HG02973 (cell line): ENCODE results near the gene PTPN22.
"Not testable (repeated sequence)": the region's sequence is repeated elsewhere in the genome, so short reads cannot be mapped to it uniquely, and the experiment has no call there.

Source experiments
- ATAC-seq: cut with Tn5 transposase; IDR thresholded peaks from one replicate; pipeline ENCODE4 v1.9.1; 2021; ENCODE audit warnings: moderate library complexity; ENCODE audit not compliant: unreplicated experiment

PTPN22 gene

DNA sequence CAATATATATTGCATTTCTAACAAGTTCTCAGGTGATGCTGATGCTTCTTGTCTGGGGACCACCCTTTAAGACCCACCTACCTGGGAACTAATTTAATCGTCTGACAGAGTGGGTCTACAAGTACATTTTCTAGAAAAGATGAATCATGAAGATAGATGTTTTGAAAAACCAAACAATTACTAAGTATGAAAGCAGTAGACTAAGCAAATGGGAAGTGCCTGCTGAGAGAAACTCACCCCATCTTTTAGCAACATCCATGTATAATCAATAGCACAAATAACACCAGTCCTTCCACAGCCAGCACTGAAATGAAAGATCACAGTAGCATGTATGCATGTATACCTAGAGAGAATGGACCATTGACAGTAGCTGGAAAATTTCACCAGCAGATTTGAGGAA, 17.3 kb downstream of the PTPN22 start:
- no peak for ATAC-seq

GRCh38 chr1:113852694-113853093, 18.8 kb downstream of the PTPN22 start:
- ATAC-seq = not testable (repeated sequence)

- ATAC-seq = no peak
These were observed 21.2 kb downstream of the PTPN22 start for GRCh38 chr1:113850127-113850796.

DNA sequence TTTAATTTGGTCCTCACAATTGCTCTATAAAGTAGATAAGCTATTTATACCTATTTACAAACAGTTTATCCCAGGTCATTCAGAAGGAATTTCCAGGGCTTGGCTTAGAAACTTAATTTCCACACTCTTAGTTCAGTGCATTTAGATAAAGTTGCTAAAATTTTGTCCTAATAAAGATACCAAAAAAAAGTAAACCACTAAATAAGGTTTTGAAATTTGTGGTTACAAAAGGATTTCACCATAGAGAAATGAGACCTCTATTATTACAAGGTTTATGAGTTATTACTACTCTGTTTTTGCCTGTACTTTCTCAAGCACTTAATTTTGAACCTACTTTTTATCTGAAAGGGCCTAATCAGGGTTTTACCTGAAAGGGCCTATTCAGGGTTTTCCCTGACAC, 22.4 kb downstream of the PTPN22 start:
- no peak for ATAC-seq

GRCh38 chr1:113846391-113847035, 25.0 kb downstream of the PTPN22 start:
- no peak for ATAC-seq

DNA sequence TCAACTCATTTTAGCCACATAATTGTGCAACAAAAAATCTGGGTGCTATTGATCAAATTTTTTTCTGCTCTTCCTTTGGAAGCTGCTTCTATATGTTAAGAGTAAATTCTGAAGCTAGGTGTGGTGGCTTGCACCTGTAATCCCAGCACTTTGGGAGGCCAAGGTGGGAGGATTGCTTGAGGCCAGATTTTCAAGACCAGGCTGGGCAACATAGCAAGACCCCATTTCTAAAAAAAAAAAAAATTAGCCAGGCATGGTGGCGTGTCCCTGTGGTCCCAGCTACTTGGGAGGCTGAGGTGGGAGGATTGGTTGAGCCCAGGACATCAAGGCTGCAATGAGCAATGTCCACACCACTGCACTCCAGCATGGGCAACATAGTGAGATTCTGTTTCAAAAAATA, 35.0 kb downstream of the PTPN22 start:
- ATAC-seq = no peak

GRCh38 chr1:113835686-113836290, 35.7 kb downstream of the PTPN22 start:
- no peak for ATAC-seq

- ATAC-seq = no peak
These were observed 36.8 kb downstream of the PTPN22 start for GRCh38 chr1:113834716-113835115.

GRCh38 chr1:113830039-113830438, 41.5 kb downstream of the PTPN22 start:
- ATAC-seq = no peak

- ATAC-seq = no peak
These were observed 49.6 kb downstream of the PTPN22 start for GRCh38 chr1:113821916-113822315.

- no peak for ATAC-seq
These were observed 52.9 kb downstream of the PTPN22 start for GRCh38 chr1:113818578-113818977.

GRCh38 chr1:113813218-113813617, 58.3 kb downstream of the PTPN22 start:
- no peak for ATAC-seq

DNA sequence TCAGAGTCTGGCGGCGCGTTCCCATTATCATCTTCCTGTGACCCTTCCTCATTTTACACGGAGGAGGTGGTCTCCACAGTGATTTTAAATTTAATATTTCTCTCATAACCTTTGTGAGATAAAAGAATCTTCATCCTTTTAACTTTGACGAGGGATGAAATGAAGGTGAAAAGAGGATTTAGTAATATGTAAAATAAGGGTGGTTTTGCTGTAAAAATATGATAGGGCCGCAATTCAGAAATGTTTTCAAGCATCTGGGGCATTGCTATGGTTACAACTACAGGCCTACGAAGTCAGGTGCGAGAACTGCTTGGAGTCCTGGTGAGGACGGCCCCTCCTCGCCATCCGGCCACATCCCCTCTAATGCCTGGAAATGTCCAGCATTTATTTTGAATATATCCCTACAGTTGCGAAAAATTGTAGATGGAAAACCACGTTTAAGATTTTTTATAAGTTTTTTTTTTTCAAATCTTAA, 58.8 kb downstream of the PTPN22 start:
- no peak for ATAC-seq

GRCh38 chr1:113811888-113812660, 59.4 kb downstream of the PTPN22 start, which contains the start of gene RSBN1:
RSBN1 (minus strand) TSS chr1:113812476; CDS start chr1:113812412, 64 bp downstream.
- ATAC-seq = peak; percentile 90

GRCh38 chr1:113811156-113811887, 60.2 kb downstream of the PTPN22 start:
- ATAC-seq = peak; percentile 34

DNA sequence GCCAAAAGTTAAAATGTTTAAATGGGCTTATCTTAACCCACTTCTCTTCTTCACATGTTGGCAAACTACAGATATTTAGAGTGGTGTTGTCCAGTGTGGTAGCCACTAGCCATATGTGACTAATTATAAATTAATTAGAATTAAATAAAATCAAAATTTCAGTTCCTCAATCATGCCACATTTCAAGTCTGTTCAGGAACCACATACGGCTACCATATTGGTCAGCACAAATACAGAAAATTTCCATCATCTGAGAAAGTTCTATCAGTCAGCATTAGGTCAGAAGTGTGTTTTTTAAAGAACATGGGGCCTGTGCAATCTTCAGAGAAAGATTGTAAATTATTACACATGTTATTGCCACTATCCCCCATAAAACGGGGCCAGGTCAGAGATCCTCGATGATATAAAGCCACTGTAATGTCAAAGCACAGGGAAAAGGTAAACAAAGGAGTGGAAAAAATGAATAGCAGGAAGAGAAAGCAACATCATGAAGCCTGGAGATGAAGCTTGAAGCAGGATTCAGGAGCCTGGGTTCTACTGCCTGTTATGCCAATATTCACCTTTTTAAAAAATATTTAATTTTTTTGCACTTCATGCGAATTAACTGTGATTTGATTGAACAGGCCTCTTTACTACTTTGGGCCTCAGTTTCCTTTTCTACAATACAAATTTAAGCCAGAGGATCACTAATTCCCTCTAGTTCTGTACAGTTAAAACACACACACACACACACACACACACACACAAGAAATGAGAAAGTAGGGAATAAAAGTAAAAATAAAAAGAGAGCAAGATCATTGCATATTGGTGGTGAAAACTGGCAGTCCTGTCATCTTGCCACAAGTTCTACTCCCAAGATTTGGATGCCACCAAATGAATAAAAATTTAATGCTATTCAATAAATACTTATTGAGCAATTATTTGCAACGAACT, 61.6 kb downstream of the PTPN22 start:
- no peak for ATAC-seq

DNA sequence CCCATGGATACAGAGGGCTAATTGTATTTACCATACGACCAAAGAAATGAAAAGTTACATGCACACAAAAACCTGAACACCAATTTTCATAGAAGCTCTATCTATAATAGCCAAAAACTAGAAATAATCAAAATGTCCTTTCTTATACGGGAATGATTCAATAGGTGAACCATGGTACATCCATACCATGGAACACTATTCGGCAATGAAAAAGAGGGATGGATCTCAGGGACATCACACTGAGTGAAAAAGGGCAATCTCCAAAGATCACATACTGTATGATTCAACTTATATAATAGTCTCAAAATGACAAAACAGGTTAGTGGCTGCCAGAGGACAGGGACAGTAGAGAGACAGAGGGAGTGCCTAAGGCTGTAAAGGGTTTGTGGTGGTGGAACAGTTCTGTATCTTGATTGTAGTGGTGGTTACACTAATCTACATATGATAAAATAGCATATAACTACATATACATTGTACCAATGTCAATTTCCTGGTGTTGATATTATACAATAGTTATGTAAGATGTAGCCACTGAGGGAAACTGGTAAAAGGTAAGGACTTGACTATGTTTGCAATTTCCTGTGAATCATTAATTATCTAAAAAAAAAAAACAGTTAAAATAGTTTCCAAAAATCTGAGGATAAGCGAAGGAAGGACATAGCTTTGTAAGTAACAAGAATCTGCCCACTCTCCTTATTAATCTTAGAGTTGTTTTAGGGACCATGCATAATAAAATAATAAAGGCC, 62.9 kb downstream of the PTPN22 start:
- ATAC-seq = no peak

DNA sequence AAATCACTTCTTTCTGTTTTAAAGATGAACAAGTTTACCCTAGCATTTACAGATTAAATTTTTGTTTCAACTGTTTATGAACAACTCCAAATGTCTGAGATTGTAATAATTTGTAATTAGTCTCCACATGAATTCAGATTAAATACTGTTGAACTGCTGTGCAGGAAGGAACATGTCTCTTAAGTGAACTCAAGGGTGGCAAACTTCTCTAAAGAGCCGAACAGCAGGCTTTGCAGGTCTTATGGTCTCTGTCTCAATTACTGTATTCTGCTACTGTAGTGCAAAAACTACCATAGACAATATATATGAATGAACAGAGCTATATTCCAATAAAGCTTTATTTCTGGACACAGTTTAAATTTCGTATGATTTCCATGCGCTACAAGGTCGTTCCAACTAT, 65.9 kb downstream of the PTPN22 start:
- no peak for ATAC-seq

DNA sequence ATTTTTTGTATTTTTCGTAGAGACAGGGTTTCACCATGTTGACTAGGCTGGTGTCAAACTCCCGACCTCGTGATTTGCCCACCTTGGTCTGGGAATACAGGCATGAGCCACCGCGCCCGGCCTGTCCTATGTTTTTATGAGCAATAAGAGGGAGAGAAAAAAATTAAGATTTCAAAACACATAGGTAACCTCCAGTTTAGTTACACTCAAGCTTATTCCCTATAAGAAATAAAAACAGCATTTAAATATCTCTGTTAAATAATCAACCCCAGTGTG, 66.3 kb downstream of the PTPN22 start:
- ATAC-seq = no peak
